ENCODE results near the gene PREP.

Gene PREP

DNA sequence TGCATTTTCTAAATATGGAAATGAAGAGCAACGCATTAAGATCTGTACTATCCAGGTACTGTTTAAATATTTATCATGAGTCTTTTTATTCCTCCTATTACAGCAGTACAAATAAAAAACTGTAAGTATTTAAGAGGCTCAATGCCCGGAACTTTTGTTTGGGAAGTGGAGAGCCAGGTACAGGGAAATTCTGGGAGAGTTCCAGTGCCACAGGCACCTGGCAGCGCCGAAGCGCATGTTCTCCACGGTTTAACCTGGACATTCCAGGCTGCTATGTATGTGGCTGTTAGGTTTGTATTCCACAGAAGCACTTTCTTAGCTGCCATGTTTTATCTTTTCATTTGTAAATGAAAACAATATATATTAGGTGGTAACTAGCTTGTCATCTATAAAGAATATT lies 81.7 kb downstream of the PREP start:
- TF ChIP-seq, protein P1, sequence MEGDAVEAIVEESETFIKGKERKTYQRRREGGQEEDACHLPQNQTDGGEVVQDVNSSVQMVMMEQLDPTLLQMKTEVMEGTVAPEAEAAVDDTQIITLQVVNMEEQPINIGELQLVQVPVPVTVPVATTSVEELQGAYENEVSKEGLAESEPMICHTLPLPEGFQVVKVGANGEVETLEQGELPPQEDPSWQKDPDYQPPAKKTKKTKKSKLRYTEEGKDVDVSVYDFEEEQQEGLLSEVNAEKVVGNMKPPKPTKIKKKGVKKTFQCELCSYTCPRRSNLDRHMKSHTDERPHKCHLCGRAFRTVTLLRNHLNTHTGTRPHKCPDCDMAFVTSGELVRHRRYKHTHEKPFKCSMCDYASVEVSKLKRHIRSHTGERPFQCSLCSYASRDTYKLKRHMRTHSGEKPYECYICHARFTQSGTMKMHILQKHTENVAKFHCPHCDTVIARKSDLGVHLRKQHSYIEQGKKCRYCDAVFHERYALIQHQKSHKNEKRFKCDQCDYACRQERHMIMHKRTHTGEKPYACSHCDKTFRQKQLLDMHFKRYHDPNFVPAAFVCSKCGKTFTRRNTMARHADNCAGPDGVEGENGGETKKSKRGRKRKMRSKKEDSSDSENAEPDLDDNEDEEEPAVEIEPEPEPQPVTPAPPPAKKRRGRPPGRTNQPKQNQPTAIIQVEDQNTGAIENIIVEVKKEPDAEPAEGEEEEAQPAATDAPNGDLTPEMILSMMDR (IDR thresholded peaks at IDR 0.05; ENCODE audit: insufficient read depth, low read length, poor library complexity, severe bottlenecking) = no peak
- Histone ChIP-seq H3K27me3 (replicated peaks; ENCODE audit: control insufficient read depth, insufficient read depth, low read length) (no peaks in the 10 kb centered on the region), H3K36me3 (ENCODE audit: control insufficient read depth, insufficient read depth, low read length) (peaks cover 2% of the 10 kb centered on the region; the same call in 1 of the 2 replicates), H3K4me3 (replicated peaks; ENCODE audit: low read depth, low read length) (no peak overlapping the region)
- no peak for DNase-seq (ENCODE audit: extremely low read depth, insufficient read length)

DNA sequence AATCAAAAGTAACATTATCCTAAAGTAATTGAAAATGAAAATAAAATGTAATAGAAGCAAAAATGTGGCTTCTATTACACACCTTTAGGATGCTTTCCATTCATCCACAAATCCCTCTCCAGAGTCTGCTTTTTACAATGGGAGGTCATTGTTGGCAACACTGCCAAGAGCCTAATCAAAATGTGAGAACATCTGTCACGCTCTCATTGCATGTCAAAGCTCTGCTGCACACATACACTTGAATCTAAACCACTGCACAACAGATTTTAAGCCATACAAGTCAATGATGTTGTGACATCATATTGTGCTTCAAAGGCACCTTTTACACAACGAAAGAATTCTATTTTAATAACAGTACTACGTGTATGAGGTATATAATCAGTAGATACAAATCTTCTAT lies 82.1 kb downstream of the PREP start:
- Histone ChIP-seq H3K27me3 (replicated peaks; ENCODE audit: control insufficient read depth, insufficient read depth, low read length) (no peaks in the 10 kb centered on the region), H3K36me3 (ENCODE audit: control insufficient read depth, insufficient read depth, low read length) (peaks cover 2% of the 10 kb centered on the region; the same call in 1 of the 2 replicates), H3K4me3 (replicated peaks; ENCODE audit: low read depth, low read length) (no peak overlapping the region)
- DNase-seq (ENCODE audit: extremely low read depth, insufficient read length) = no peak
- TF ChIP-seq, protein P1 (IDR thresholded peaks at IDR 0.05; ENCODE audit: insufficient read depth, low read length, poor library complexity, severe bottlenecking) = no peak

DNA sequence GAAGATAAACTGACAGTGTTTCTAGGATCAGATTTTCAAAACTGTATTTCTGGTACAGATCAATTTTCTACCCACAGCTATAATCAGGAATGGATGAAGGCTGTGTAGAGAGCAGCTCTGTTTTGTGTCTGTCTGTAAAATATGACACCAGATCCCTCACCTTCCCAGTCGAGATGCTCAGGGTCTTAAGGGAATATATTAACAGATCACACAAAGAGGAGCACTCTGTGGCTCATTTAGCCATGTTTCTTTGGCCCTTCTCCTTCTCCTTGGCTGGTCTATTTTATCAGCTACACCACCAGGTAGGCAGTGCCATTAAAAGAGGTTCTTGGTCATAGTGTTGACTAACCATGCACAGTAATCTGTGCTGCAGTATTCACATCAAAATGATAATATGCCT lies 82.6 kb downstream of the PREP start:
- Histone ChIP-seq H3K27me3 (replicated peaks; ENCODE audit: control insufficient read depth, insufficient read depth, low read length) (no peaks in the 10 kb centered on the region), H3K4me3 (replicated peaks; ENCODE audit: low read depth, low read length) (no peak overlapping the region), H3K36me3 (ENCODE audit: control insufficient read depth, insufficient read depth, low read length) (peaks cover 2% of the 10 kb centered on the region; the same call in 1 of the 2 replicates)
- no peak for DNase-seq (ENCODE audit: extremely low read depth, insufficient read length)
- TF ChIP-seq, protein P1 (IDR thresholded peaks at IDR 0.05; ENCODE audit: insufficient read depth, low read length, poor library complexity, severe bottlenecking) = no peak

DNA sequence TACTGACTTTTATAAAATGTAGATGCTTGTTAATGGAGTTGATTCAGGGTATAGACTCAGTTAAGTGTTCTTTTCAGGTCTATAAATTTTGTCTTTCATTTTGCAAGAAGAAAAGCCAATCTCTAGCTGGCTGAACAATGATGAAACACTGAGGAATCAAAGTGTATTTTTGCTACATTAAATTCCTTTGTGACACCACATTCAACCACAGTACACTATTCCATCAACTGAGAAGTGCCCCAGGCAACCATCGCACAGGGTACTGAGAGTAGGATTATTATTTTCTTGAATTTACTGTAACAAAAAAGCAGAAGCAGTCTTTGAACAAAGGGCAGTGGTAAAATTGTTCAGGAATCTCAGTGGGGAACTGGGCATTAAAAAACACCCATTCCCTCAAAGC lies 83.6 kb downstream of the PREP start:
- TF ChIP-seq, protein P1 (IDR thresholded peaks at IDR 0.05; ENCODE audit: insufficient read depth, low read length, poor library complexity, severe bottlenecking) = no peak
- no peak for DNase-seq (ENCODE audit: extremely low read depth, insufficient read length)
- Histone ChIP-seq H3K27me3 (replicated peaks; ENCODE audit: control insufficient read depth, insufficient read depth, low read length) (no peaks in the 10 kb centered on the region), H3K4me3 (replicated peaks; ENCODE audit: low read depth, low read length) (no peak overlapping the region), H3K36me3 (ENCODE audit: control insufficient read depth, insufficient read depth, low read length) (peaks cover 2% of the 10 kb centered on the region; the same call in 1 of the 2 replicates)

DNA sequence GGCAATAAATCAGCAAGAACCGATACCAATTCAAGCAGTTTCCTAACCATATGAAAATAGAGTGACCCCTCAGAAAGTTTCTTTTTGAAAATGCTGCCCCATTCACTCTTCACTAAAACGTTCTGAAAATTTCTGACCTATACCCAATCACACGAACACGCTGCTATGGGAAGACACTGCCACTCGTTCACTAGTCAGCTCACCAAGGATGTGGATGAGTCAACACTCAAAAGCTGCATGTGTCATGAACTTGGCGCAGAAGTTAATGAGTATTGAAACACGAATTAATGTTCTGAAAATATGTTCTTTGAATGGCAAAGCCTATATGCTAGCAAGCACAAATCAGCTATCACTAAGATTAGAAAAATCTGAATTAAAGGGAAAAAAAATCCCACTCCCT lies 84.2 kb downstream of the PREP start:
- H3K36me3 ChIP-seq (ENCODE audit: control insufficient read depth, insufficient read depth, low read length) = peaks cover under 1% of the 10 kb centered on the region; the same call in 1 of the 2 replicates
- H3K27me3 ChIP-seq (replicated peaks; ENCODE audit: control insufficient read depth, insufficient read depth, low read length) = no peaks in the 10 kb centered on the region
- no peak overlapping the region for H3K4me3 ChIP-seq (replicated peaks; ENCODE audit: low read depth, low read length)
- TF ChIP-seq, protein P1 (IDR thresholded peaks at IDR 0.05; ENCODE audit: insufficient read depth, low read length, poor library complexity, severe bottlenecking) = no peak
- DNase-seq (ENCODE audit: extremely low read depth, insufficient read length) = no peak
